ENCODE results near the gene ATP11B. TPM values are rescaled to one million over a fixed set of nuclear protein-coding genes. Genes with fewer than 3 reads are reported as not detected.

ATP11B gene
- total RNA-seq, 1 experiment from 2014 or later: 48.8 TPM

GRCh38 chr3:182936239-182936917 lies 143.1 kb downstream of the ATP11B start:
- DNase-seq: no peak
- H3K4me2 ChIP-seq (ENCODE audit: low read length): no peak overlapping the region
- no peak overlapping the region for H3K27ac ChIP-seq (ENCODE audit: low read length)
- no TSS peak for BruUV-seq (replicated peaks)
- H3K4me3 ChIP-seq (ENCODE audit: low read length): no peak overlapping the region
- no peaks in the 10 kb centered on the region for H3K27me3 ChIP-seq (ENCODE audit: low read length)
- POLR2A ChIA-PET (ENCODE audit: unreplicated experiment): no interaction called here
- H2AFZ ChIP-seq (ENCODE audit: low read length): no peak overlapping the region
- H3K36me3 ChIP-seq (ENCODE audit: low read depth, low read length): peaks cover 3% of the 10 kb centered on the region; the same call in 1 of the 2 replicates
- no peaks in the 10 kb centered on the region for H3K9me3 ChIP-seq (ENCODE audit: low read length)
- CTCF ChIA-PET: no interaction called here
- H3F3A ChIP-seq (ENCODE audit: low read length, unreplicated experiment): no peaks in the 10 kb centered on the region
- H3K9ac ChIP-seq (ENCODE audit: low read length): no peak overlapping the region
- TF ChIP-seq EZH2 (IDR thresholded peaks at IDR 0.05; ENCODE audit: low read length, unreplicated experiment): no peak
- no peak for TF ChIP-seq CTCF (conservative IDR thresholded peaks at IDR 0.05; ENCODE audit: low read depth, low read length)
- TF ChIP-seq EZH2phosphoT487 (IDR thresholded peaks at IDR 0.05; ENCODE audit: borderline replicate concordance, low read length): no peak
- ATAC-seq: no peak
- H3K9me2 ChIP-seq (replicated peaks; ENCODE audit: low read length): no peaks in the 10 kb centered on the region
- H4K20me1 ChIP-seq (ENCODE audit: low read length): no peaks in the 10 kb centered on the region
- intact Hi-C loops (cut with micrococcal nuclease): no loop called here
- no peaks in the 10 kb centered on the region for H3K4me1 ChIP-seq (ENCODE audit: insufficient read depth, low read length)
- H3K79me2 ChIP-seq (ENCODE audit: low read length): no peaks in the 10 kb centered on the region

- H3K9me2 ChIP-seq (replicated peaks; ENCODE audit: low read length): no peaks in the 10 kb centered on the region
- H3K27me3 ChIP-seq (ENCODE audit: low read length): no peaks in the 10 kb centered on the region
- POLR2A ChIA-PET (ENCODE audit: unreplicated experiment): interaction anchor here (0.5 kb wide), 1 partner anchor 65 kb away, joined by 5 read pairs; no protein-coding TSS in a partner anchor
- H3K9me3 ChIP-seq (ENCODE audit: low read length): no peaks in the 10 kb centered on the region
- peaks cover 3% of the 10 kb centered on the region; the same call in 1 of the 2 replicates for H3K36me3 ChIP-seq (ENCODE audit: low read depth, low read length)
- CTCF ChIA-PET: no interaction called here
- H3F3A ChIP-seq (ENCODE audit: low read length, unreplicated experiment): no peaks in the 10 kb centered on the region
- ATAC-seq (no peak), DNase-seq (no peak)
- H3K4me2 ChIP-seq (ENCODE audit: low read length): no peak overlapping the region
- H3K27ac ChIP-seq (ENCODE audit: low read length): no peak overlapping the region
- no peaks in the 10 kb centered on the region for H3K4me1 ChIP-seq (ENCODE audit: insufficient read depth, low read length)
- no peak overlapping the region for H3K9ac ChIP-seq (ENCODE audit: low read length)
- H3K79me2 ChIP-seq (ENCODE audit: low read length): no peaks in the 10 kb centered on the region
- BruUV-seq (replicated peaks): no TSS peak
- H2AFZ ChIP-seq (ENCODE audit: low read length): no peak overlapping the region
- H3K4me3 ChIP-seq (ENCODE audit: low read length): no peak overlapping the region
- no peaks in the 10 kb centered on the region for H4K20me1 ChIP-seq (ENCODE audit: low read length)
- intact Hi-C loops (cut with micrococcal nuclease): no loop called here
- TF ChIP-seq EZH2 (IDR thresholded peaks at IDR 0.05; ENCODE audit: low read length, unreplicated experiment): no peak
These were observed 143.6 kb downstream of the ATP11B start for GRCh38 chr3:182936918-182937285.

- H3K9ac ChIP-seq (ENCODE audit: low read length): no peak overlapping the region
- no peak for DNase-seq
- ChIA-PET CTCF (no interaction called here), POLR2A (ENCODE audit: unreplicated experiment) (interaction anchor here (0.5 kb wide), 1 partner anchor 64 kb away, joined by 5 read pairs; no protein-coding TSS in a partner anchor)
- H3K36me3 ChIP-seq (ENCODE audit: low read depth, low read length): no peaks in the 10 kb centered on the region; the same call in 1 of the 2 replicates
- TF ChIP-seq EZH2 (IDR thresholded peaks at IDR 0.05; ENCODE audit: low read length, unreplicated experiment) (no peak), CTCF (conservative IDR thresholded peaks at IDR 0.05; ENCODE audit: low read depth, low read length) (no peak), EZH2phosphoT487 (IDR thresholded peaks at IDR 0.05; ENCODE audit: borderline replicate concordance, low read length) (no peak)
- no peaks in the 10 kb centered on the region for H3K4me1 ChIP-seq (ENCODE audit: insufficient read depth, low read length)
- no peak for ATAC-seq
- no peak overlapping the region for H3K4me2 ChIP-seq (ENCODE audit: low read length)
- no peak overlapping the region for H3K27ac ChIP-seq (ENCODE audit: low read length)
- no peaks in the 10 kb centered on the region for H3F3A ChIP-seq (ENCODE audit: low read length, unreplicated experiment)
- H3K79me2 ChIP-seq (ENCODE audit: low read length): no peaks in the 10 kb centered on the region
- H4K20me1 ChIP-seq (ENCODE audit: low read length): no peaks in the 10 kb centered on the region
- BruUV-seq (replicated peaks): no TSS peak
- no peak overlapping the region for H3K4me3 ChIP-seq (ENCODE audit: low read length)
- no peaks in the 10 kb centered on the region for H3K9me3 ChIP-seq (ENCODE audit: low read length)
- no peak overlapping the region for H2AFZ ChIP-seq (ENCODE audit: low read length)
- intact Hi-C loops (cut with micrococcal nuclease): no loop called here
- H3K9me2 ChIP-seq (replicated peaks; ENCODE audit: low read length): no peaks in the 10 kb centered on the region
- H3K27me3 ChIP-seq (ENCODE audit: low read length): no peaks in the 10 kb centered on the region
These were observed 144.2 kb downstream of the ATP11B start for GRCh38 chr3:182937293-182938051.

Measured in PC-3 (cell line).